Jurkat, Clone E6-1 (cell line): ENCODE data around the gene NAA20.
"Not testable (repeated sequence)": the region's sequence is repeated elsewhere in the genome, so short reads cannot be mapped to it uniquely, and the experiment has no call there.

Source experiments
- DNase-seq: peaks from one replicate; pipeline ENCODE4 v3.0.0-alpha.2; 2011; ENCODE audit warnings: low read depth, low spot score
- H3K4me3 ChIP-seq: 2 replicates; pipeline ENCODE4 v1.5.1; 2011; ENCODE audit warnings: mild to moderate bottlenecking, low read length, control low read depth, moderate library complexity

Gene NAA20

GRCh38 chr20:19987046-19987445, 30.1 kb upstream of the NAA20 start:
- no peak for DNase-seq
- H3K4me3 ChIP-seq, result no peak overlapping the region

- DNase-seq, result no peak
- H3K4me3 ChIP-seq, result no peak overlapping the region
These were observed 26.3 kb upstream of the NAA20 start for GRCh38 chr20:19990850-19991249.

GRCh38 chr20:19991308-19991707, 25.9 kb upstream of the NAA20 start:
- no peak for DNase-seq

GRCh38 chr20:19991854-19992253, 25.3 kb upstream of the NAA20 start:
- DNase-seq, result no peak
- H3K4me3 ChIP-seq, result no peak overlapping the region

More at GRCh38 chr20:19991308-19991707, 25.9 kb upstream of the NAA20 start:
- no peak overlapping the region for H3K4me3 ChIP-seq

- H3K4me3 ChIP-seq, result no peak overlapping the region
- DNase-seq, result no peak
These were observed 23.9 kb upstream of the NAA20 start for GRCh38 chr20:19992996-19993908.

- no peak for DNase-seq
- H3K4me3 ChIP-seq, result no peak overlapping the region
These were observed 23.0 kb upstream of the NAA20 start for GRCh38 chr20:19993958-19994669.

- DNase-seq, result peak; percentile 35
- H3K4me3 ChIP-seq, result no peak overlapping the region
These were observed 21.8 kb upstream of the NAA20 start for GRCh38 chr20:19995220-19995863.

- no peak for DNase-seq
- no peak overlapping the region for H3K4me3 ChIP-seq
These were observed 20.9 kb upstream of the NAA20 start for GRCh38 chr20:19996222-19996621.

- no peak overlapping the region for H3K4me3 ChIP-seq
- DNase-seq, result no peak
These were observed 20.2 kb upstream of the NAA20 start for GRCh38 chr20:19996917-19997316.

- H3K4me3 ChIP-seq, result no peak overlapping the region
- DNase-seq, result no peak
These were observed 18.0 kb upstream of the NAA20 start for GRCh38 chr20:19998990-19999705.

- DNase-seq, result no peak
- H3K4me3 ChIP-seq, result no peak overlapping the region
These were observed 16.8 kb upstream of the NAA20 start for GRCh38 chr20:20000211-20000968.

GRCh38 chr20:20002101-20002998, 14.8 kb upstream of the NAA20 start:
- H3K4me3 ChIP-seq, result no peak overlapping the region
- DNase-seq, result no peak

GRCh38 chr20:20003031-20003954, 13.9 kb upstream of the NAA20 start:
- no peak overlapping the region for H3K4me3 ChIP-seq
- DNase-seq, result no peak

GRCh38 chr20:20003955-20004322, 13.2 kb upstream of the NAA20 start:
- not testable (repeated sequence) for H3K4me3 ChIP-seq, DNase-seq

- H3K4me3 ChIP-seq, result no peak overlapping the region
- no peak for DNase-seq
These were observed 11.8 kb upstream of the NAA20 start for GRCh38 chr20:20005342-20005741.

- no peak overlapping the region for H3K4me3 ChIP-seq
- no peak for DNase-seq
These were observed 7.3 kb upstream of the NAA20 start for GRCh38 chr20:20009784-20010253.
